Astrocyte of the hippocampus (primary cell): ENCODE data around the gene WDR59.
A peak's percentile ranks its signal among the peaks of the same experiment; 100 is the strongest.

Experiments
- DNase-seq: peaks from one replicate; pipeline ENCODE4 v3.0.0; 2011; ENCODE audit warnings: low read depth, low spot score

The WDR59 gene

GRCh38 chr16:74984194-74984528 is 762 bp downstream of the WDR59 start:
- no peak for DNase-seq

GRCh38 chr16:74982256-74982655 is 2.7 kb downstream of the WDR59 start:
- DNase-seq, result no peak

- no peak for DNase-seq
Measured at GRCh38 chr16:74975591-74975990, 9.3 kb downstream of the WDR59 start.

DNA sequence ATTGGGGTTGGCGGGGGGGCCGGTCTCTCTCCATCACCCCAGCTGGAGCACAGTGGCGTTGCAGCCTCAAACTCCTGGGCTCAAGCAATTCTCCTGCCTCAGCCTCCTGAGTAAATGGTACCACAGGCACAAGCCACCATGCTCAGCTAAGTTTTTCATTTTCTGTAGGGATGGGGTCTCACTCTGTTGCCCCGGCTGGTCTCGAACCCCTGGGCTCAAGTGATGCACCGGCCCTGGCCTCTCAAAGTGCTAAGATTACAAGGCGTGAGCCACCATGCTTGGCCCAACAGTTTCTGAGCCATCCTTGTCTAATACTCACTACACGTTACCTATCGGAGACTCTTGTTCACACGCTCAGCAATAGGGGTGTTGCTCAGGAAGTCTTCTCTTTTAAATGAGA is 11.6 kb downstream of the WDR59 start:
- DNase-seq, result no peak

- no peak for DNase-seq
Measured at GRCh38 chr16:74954763-74955162, 30.2 kb downstream of the WDR59 start.

- no peak for DNase-seq
Measured at GRCh38 chr16:74951681-74952080, 33.2 kb downstream of the WDR59 start.

DNA sequence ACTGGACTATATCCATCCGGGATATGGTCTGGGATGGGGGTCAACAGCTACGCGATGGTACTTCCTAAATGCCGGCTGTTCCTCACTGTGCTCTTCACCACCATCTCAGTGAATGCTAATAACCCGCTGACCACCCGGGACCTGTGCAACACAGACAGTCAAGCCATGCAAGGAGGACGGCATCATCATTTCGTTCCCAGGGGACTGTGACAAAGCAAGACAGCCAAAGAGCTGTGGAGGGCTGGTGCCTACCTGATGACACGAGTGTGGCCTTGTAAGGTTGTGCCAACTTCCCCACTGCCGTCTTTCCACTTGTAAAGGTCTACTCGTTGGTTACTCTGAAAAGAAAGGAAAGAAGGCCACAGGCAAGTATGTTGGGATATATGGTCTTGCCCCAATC is 33.7 kb downstream of the WDR59 start:
- no peak for DNase-seq

DNA sequence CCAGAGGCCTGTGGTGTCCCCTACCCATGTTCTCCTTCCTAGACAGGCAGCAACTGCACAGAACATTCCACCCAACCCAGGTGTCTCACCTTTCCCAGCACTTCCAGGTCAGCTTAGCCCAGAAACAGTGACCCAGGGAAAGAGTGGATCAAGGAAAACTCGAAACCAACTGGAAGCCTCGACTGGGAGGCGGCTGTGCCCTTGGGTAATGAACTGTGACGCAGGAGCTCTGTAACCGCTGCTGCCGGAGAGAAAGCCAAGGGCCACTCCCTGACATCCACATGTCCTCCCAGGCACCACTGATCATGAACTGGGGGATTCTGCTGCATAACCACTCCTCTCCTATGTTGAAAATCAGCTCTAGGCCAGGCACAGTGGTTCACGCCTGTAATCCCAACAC is 34.4 kb downstream of the WDR59 start:
- DNase-seq, result no peak

- DNase-seq, result no peak
Measured at GRCh38 chr16:74949309-74949708, 35.6 kb downstream of the WDR59 start.

GRCh38 chr16:74944466-74944865 is 40.5 kb downstream of the WDR59 start:
- no peak for DNase-seq

DNA sequence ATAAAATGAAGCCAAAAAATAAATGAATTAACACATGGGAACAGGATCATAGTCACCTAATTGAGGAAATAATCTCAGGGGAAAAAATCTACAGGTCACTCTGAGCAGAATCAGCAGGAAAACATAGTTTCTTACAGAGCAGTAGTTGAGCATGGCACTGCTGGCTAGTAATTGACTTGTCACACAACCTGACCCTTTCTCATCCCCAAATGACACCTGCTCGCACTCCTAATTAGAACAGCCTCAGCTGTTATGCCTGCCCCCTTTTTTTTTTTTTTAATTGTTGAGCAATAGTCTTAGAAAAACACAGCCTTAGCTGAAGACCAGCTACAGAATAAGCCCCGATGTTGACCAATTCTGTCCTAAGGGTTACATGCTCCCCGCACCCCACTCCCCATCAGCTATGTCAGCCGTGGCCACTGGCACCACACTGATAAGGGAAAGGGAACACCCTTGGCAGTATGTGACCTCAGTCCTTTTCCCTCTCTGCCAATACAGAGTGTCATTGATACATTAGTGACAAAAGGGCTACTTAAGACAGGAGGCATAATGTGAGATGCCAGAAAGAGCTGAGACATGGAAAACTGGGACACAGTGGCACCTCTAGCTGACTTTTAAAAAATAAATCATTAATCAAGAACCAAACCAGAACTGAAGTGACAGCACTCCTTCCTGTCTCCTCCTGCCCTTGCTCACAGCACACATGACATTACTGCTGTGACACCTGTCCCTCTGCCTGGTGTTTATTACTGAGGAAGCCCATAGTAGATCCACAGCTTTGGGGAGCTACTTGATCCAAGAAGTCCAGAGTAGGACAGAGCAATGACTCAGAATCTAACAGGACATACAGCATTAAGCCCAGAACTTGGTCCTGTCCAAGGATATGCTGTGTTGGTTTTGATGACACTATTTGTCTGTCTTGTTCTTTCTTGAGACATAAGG is 41.7 kb downstream of the WDR59 start:
- no peak for DNase-seq

- DNase-seq, result no peak
Measured at GRCh38 chr16:74942566-74942965, 42.4 kb downstream of the WDR59 start.

DNA sequence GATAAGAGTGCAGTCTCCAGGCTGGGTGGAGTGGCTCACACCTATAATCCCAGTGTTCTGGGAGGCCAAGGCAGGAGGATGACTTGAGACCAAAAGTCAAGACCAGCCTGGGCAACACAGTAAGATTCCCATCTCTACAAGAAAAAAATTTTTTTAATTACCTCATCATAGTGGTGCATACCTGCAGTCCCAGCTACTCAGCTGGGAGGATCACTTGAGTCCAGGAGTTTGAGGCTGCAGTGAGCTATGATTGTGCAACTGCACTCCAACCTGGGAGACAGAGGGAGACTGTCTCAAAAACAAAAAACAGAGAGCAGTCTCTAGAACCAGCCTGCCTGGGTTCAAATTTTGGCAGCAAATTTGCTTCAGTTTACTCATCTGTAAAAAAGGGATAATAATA is 45.2 kb downstream of the WDR59 start:
- DNase-seq, result no peak

DNA sequence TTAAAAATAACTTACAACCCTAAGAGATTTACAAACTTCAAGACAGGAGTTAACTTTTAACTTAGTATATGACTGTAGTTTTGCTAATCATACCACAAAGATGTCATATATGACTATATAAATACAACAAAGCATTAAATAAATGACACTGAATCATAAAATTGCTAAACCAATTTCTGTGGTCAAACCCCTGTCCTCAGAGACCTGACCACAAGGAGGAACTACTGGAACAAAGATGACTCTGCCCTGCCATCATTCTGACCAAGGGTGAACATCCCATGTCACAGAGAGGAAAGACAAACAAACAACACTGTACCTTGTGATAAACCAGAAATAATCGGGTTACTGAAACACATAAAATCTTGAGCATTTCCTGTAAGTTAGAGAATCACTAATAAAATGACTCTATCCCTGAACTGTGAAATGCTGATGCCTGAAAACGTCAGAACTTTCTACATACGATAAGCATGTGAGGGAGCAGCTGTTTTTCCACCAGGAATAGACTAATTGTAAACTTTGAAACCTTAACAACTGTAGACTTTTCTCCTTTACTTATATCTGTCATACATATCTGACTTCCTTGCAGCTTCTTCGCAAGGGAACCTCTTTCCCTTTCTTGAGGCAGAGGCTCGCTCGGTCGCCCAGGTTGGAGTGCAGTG is 47.9 kb downstream of the WDR59 start:
- DNase-seq, result peak; percentile 26

DNA sequence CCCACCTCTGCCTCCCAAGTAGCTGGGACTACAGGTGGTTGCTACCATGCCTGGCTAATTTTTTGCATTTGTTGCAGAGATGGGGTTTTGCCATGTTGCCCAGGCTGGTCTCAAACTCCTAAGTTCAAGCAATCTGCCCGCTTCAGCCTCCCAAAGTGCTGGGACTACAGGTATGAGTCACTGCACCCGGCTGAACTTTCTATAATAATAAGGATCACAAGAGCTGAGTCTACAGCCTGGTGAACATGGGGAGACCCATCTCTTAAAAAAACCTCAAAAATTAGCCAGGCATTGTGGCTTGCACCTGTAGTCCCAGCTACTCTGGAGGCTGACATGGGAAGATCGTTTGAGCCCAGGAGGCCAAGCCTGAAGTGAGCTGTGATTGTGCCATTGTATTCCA is 53.5 kb downstream of the WDR59 start:
- no peak for DNase-seq

DNA sequence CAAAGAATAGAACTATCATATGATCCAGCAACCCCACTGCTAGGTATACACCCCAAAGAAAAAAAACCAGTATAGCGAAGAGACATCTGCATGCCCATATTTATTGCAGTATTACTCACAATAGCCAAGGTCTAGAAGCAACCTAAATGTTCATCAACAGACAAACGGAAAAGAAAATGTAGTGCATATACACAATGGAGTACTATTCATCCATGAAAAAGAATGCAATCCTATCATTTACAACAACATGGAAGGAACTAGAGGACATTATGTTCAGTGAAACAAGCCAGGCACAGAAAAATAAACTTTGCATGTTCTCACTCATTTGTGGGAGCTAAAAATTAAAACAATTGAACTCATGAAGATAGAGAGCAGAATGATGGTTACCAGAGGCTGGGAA is 55.3 kb downstream of the WDR59 start:
- DNase-seq, result no peak

DNA sequence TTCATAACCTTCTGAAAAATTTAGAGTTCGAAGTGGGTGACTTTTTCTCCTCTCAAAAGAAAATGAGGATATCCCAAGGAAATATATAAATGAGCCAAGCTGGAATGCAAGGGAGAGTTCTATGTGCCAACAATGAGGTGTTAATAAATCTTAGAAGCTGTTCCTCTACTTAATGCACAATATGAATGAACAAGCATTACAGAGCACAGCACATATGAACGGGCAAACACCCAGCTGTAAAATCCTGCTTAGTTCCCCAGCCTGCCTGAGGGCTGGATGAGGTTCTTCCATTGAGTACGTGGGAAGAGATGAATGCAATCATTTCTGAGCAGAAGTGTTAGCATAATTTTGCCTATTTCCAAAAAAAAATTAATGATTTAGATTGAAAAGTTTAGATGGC is 58.1 kb downstream of the WDR59 start:
- no peak for DNase-seq

DNA sequence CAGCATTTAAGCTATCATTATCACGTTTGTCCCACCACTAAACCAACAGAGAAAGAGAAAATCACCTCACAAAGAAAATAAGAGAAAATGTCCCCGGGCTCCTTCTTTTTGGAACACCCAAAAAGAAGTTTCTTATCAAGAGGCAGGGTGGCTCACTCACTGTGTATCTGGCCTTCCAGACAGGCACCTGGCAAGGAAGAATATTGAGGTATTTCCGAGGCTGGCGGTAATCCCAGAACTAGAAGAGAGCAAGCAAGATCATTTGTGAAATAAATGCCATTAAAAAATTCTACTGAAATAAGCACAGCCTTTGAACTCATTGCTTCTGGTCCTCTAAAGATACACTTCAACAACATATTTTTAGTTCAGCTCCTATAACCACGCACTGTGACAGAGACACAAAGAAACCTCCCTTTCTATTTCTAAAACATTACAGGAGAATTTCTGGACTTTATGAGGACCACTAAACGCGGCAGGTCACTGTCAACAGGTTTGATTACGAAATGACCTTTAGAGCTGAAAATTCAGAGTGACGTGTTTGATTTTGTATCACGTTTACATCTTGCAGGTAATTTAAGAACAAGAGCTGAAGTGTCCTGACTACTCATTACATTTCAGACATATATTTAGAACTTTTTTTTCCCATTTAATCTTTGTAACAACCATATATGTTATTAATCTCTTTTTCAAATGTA is 61.0 kb downstream of the WDR59 start:
- peak; percentile 46 for DNase-seq

GRCh38 chr16:74922150-74923138 is 62.5 kb downstream of the WDR59 start:
- DNase-seq, result peak; percentile 88

- no peak for DNase-seq
Measured at GRCh38 chr16:74921051-74921450, 63.9 kb downstream of the WDR59 start.

DNA sequence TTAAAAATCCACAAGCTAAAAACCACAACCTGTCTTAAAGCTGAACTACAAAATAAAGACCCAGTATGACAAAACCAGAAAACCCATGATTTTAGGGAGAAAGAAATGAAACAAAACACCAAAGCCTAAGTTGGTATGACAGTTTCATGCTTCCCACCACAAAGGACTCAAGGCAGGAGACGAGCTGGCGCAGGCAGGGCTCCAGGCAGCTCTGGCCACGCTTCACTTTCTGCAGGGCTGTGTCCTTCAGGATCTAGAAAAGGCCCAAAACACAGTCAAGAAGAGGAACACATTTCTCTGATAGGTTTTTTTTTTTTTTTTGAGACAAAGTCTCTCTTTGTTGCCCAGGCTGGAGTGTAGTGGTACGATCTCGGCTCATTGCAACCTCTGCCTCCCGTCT is 75.3 kb downstream of the WDR59 start:
- no peak for DNase-seq
